Fibroblast of pulmonary artery (primary cell): ENCODE measurements around the gene CASTOR1.

Experiments used
- DNase-seq: peaks from one replicate; pipeline ENCODE4 v3.0.0-alpha.2; 2010; ENCODE audit warnings: low read depth
- H3K4me3 ChIP-seq: replicated peaks from 2 replicates; pipeline ENCODE4 v1.5.1; 2011; ENCODE audit warnings: low read depth, mild to moderate bottlenecking, control low read depth, low read length, moderate library complexity
- TF ChIP-seq, protein P1 (sequence below): IDR thresholded peaks from 2 replicates; pipeline ENCODE4 v1.5.1; 2011; ENCODE audit warnings: mild to moderate bottlenecking, control low read depth, low read length, inconsistent platforms; ENCODE audit errors: missing control alignments

Gene CASTOR1

DNA sequence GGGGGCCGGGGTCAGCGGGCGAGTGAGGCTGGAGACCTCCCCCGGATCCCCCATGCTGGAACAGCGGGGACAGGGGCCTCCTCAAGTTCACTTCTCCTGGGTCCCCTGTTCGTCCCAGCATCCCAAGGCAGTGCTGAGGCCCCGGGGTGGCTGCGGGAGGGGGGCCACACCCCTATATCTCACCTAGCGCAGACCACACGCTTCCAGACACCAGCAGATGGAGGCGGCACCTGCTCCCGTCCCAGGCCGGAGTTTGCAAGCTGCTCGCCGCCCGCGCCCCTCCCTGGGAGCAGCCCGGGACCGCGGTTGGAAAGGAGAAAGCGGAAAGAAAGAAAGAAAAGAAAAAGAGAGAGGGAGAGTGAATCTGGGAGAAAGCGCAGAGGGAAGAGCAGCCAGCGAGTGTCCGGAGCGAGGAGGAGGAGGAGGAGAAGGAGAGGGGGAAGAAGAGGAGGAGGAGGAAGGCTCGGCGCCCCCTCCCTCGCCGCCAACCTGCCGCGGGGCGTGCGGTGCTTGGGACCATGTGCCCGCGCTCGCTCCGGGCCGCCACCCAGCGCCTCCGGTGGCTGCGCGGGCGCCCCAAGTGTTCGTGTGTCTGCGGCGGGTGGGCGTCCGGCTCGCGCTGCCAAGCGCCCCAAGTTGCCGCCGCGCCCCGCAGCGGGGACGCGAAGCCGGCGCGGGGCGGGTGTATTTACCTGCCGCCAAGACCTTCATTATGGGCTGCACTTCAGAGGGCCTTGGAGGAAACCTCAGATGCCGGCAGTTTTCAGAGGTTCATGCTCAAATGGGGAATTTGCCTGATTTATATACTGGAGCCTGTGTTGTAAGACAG, 43.1 kb downstream of the CASTOR1 start, which contains the start of gene LIF:
Gene LIF, minus strand, starts transcription at position 775 of the 829 bp plus-strand sequence. Its CDS starts 64 bp downstream, at position 711.
- TF ChIP-seq, protein P1, sequence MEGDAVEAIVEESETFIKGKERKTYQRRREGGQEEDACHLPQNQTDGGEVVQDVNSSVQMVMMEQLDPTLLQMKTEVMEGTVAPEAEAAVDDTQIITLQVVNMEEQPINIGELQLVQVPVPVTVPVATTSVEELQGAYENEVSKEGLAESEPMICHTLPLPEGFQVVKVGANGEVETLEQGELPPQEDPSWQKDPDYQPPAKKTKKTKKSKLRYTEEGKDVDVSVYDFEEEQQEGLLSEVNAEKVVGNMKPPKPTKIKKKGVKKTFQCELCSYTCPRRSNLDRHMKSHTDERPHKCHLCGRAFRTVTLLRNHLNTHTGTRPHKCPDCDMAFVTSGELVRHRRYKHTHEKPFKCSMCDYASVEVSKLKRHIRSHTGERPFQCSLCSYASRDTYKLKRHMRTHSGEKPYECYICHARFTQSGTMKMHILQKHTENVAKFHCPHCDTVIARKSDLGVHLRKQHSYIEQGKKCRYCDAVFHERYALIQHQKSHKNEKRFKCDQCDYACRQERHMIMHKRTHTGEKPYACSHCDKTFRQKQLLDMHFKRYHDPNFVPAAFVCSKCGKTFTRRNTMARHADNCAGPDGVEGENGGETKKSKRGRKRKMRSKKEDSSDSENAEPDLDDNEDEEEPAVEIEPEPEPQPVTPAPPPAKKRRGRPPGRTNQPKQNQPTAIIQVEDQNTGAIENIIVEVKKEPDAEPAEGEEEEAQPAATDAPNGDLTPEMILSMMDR, result no peak
- H3K4me3 ChIP-seq, result peak within 1 kb of the TSS; percentile 59
- peak; percentile 74 for DNase-seq

DNA sequence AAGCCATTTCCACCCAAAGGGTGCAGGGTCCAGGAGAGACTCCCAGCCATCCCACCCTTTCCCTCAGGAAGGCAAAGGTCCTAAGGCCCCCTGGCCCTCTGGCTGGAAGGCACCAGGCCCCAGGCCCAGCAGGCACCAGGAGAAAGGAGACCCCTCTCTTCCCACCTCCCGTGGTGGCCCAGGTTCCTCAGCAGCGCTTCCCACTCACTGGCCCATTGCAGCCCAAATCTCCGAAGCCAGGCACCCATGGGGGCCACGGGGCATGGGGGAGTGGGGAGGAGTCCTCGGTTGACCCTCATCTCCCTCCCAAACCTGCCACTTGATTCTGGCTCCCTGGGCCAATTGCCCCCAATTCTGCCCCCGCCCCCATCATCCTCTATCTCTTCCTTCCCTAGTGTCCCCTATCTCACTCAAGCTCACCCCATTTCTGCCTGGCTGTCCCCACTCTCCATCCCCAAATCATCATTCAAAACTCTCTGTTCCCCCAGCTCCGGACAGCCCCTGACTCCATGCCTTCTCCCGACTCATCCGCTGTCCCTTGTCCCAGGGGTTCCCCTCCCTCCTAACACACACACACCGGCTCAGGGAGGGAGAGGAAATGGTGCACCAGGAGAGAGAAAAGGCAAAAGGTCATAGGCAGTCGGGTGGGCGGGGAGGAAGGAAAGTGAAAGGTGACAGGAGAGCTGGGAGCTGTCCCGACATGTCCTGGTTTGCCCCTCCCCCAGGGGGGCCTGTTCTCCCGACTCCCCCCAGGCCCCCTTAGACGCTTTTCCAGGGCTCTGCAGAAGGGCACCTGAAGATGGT, 43.9 kb downstream of the CASTOR1 start:
- TF ChIP-seq, protein P1, result no peak
- no peak for DNase-seq
- H3K4me3 ChIP-seq, result peak overlapping the region; percentile 59

DNA sequence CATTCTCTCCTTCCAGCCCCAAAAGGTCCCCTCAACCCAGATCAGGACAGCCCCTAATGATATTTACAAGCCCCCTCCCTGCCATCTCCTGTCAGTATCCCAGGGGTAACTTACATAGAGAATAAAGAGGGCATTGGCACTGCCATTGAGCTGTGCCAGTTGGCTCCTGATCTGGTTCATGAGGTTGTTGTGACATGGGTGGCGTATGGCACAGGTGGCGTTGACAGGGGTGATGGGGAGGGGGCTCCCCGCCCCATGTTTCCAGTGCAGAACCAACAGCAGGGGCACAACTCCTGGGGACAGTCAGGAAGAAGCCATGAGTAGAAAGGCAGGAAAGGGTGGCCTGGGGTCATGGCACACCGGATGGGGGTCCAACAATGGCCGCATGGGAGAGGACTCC, 44.7 kb downstream of the CASTOR1 start:
- no peak for DNase-seq
- TF ChIP-seq, protein P1, result no peak
- H3K4me3 ChIP-seq, result no peak overlapping the region

DNA sequence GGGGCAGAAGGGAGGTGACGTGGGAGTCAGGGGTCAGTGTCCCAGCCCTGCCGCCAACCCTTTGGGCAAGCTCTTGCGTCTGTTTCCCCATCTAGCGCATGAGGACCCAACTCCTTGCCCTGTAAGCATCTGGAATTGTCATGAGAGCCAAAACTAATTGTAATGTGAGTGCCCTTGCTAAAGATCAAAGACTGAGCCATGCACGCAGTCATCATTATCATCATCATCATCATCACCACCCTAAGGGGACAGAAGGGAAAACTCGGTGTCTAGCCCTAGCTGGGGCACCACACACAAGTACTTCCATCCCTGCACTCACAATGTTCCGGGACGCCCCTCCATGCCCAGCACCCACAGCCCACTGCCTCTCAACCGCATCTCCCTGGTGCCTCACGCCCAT, 45.2 kb downstream of the CASTOR1 start:
- TF ChIP-seq, protein P1, result no peak
- DNase-seq, result no peak
- no peak overlapping the region for H3K4me3 ChIP-seq

DNA sequence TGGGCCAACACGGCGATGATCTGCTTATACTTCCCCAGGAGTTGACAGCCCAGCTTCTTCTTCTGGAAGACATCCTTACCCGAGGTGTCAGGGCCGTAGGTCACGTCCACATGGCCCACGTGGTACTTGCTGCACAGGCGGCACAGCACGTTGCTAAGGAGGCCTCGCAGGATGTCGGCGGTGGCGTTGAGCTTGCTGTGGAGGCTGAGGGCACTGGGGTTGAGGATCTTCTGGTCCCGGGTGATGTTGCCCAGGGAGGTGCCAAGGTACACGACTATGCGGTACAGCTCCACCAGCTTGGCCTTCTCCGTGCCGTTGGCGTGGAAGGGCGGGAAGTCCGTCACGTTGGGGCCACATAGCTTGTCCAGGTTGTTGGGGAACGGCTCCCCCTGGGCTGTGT, 45.6 kb downstream of the CASTOR1 start:
- TF ChIP-seq, protein P1, result no peak
- no peak for DNase-seq
- H3K4me3 ChIP-seq, result no peak overlapping the region

DNA sequence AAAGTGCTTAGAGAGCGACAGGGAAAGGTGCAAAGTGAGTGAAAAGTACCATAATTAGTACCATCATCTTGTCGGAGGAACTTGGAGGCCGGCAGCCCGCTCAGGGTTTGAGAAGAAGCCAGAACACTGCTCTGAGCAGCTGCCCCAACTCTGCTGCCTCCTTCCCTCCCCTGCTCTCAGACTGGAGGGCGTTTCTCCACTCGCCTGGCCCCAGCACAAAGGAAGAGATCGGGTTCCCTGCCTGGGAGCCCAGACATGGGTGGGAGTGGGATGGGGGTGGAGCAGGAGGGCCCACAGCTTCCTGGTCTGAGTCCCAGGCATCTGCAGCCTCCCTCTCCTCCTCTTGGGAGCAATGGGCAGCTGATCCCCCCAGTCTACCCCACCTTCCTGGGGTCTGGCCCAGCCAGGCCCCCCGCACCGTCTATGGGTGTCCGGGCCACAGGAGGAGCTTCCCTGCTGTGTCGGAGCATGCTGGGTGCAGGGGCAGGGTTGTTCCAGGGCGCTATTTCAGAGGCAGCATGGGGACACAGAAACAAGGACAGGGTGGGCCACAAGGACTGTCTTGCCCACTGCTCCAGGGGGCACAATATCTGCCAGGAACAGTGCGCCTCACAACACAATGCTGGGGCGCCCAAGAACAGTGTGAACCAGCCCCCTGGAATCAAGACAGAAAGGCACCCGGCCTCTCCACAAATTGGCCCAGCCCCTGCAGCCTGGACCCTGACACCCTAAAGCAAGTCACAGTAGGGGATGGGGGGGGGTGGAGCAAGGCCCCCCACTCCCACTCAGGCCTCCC, 47.5 kb downstream of the CASTOR1 start:
- no peak overlapping the region for H3K4me3 ChIP-seq

More for the DNA sequence above, 47.5 kb downstream of the CASTOR1 start:
- TF ChIP-seq, protein P1, result no peak
- no peak for DNase-seq
